GM12891 (cell line): Measurements from ENCODE around the gene CCNH.

Source experiments
- POLR2A ChIP-seq: IDR thresholded peaks from 2 replicates; pipeline ENCODE4 v1.6.1; 2011; ENCODE audit warnings: low read depth, low read length, control low read depth
- TAF1 ChIP-seq: IDR thresholded peaks from 2 replicates; pipeline ENCODE4 v1.6.1; 2011; ENCODE audit warnings: low read depth, low read length, control low read depth

- TF ChIP-seq TAF1 (no peak), POLR2A (no peak)
Observed at GRCh38 chr5:87403899-87404298, 8.8 kb downstream of the CCNH start.
